Measurements from ENCODE around the gene ZNF17.

ZNF17 gene

GRCh38 chr19:57443121-57443696, 32.2 kb downstream of the ZNF17 start:
- Histone ChIP-seq H3K27me3 (replicated peaks; ENCODE audit: insufficient read depth, low read length) (no peaks in the 10 kb centered on the region), H3F3A (ENCODE audit: insufficient read depth, low read length) (no peaks in the 10 kb centered on the region), H3K9me3 (replicated peaks; ENCODE audit: insufficient read depth, low read length) (no peaks in the 10 kb centered on the region), H3K36me3 (replicated peaks; ENCODE audit: insufficient read depth, low read length) (peaks cover 17% of the 10 kb centered on the region), H3K9ac (ENCODE audit: low read length) (no peak overlapping the region), H3K4me2 (ENCODE audit: low read depth, low read length) (no peak overlapping the region), H3K4me1 (ENCODE audit: low read length) (no peaks in the 10 kb centered on the region), H3K4me3 (ENCODE audit: low read length) (no peak overlapping the region), H2AFZ (ENCODE audit: low read length) (no peak overlapping the region), H4K20me1 (ENCODE audit: insufficient read depth, low read length) (no peaks in the 10 kb centered on the region), H3K79me2 (ENCODE audit: low read length) (peaks cover 28% of the 10 kb centered on the region), H3K9me2 (replicated peaks; ENCODE audit: insufficient read depth, low read length) (no peaks in the 10 kb centered on the region), H3K27ac (ENCODE audit: low read length) (no peak overlapping the region)
- TF ChIP-seq EZH2 (optimal IDR thresholded peaks at IDR 0.05; ENCODE audit: low read depth, low read length) (no peak), CTCF (IDR thresholded peaks at IDR 0.05; ENCODE audit: low read length) (no peak), EZH2phosphoT487 (IDR thresholded peaks at IDR 0.05; ENCODE audit: low read length) (no peak)
- DNase-seq = no peak

GRCh38 chr19:57452307-57452706, 41.3 kb downstream of the ZNF17 start:
- Histone ChIP-seq H3K27me3 (replicated peaks; ENCODE audit: insufficient read depth, low read length) (no peaks in the 10 kb centered on the region), H3K36me3 (replicated peaks; ENCODE audit: insufficient read depth, low read length) (no peaks in the 10 kb centered on the region)

GRCh38 chr19:57465680-57466381, 54.9 kb downstream of the ZNF17 start:
- TF ChIP-seq CTCF (IDR thresholded peaks at IDR 0.05; ENCODE audit: low read length) (peak; percentile 83), EZH2phosphoT487 (IDR thresholded peaks at IDR 0.05; ENCODE audit: low read length) (no peak)
- no peaks in the 10 kb centered on the region for H3K9me2 ChIP-seq (replicated peaks; ENCODE audit: insufficient read depth, low read length)
- no peaks in the 10 kb centered on the region for H3K9me3 ChIP-seq (replicated peaks; ENCODE audit: insufficient read depth, low read length)
- H3K79me2 ChIP-seq (ENCODE audit: low read length) = no peaks in the 10 kb centered on the region
- H3K4me2 ChIP-seq (ENCODE audit: low read depth, low read length) = no peak overlapping the region
- no peak overlapping the region for H3K27ac ChIP-seq (ENCODE audit: low read length)
- no peaks in the 10 kb centered on the region for H3K27me3 ChIP-seq (replicated peaks; ENCODE audit: insufficient read depth, low read length)
- H3F3A ChIP-seq (ENCODE audit: insufficient read depth, low read length) = no peaks in the 10 kb centered on the region
- H3K36me3 ChIP-seq (replicated peaks; ENCODE audit: insufficient read depth, low read length) = no peaks in the 10 kb centered on the region
- H4K20me1 ChIP-seq (ENCODE audit: insufficient read depth, low read length) = no peaks in the 10 kb centered on the region
- H2AFZ ChIP-seq (ENCODE audit: low read length) = no peak overlapping the region
- DNase-seq = peak; percentile 57
- H3K4me1 ChIP-seq (ENCODE audit: low read length) = no peaks in the 10 kb centered on the region
- no peak overlapping the region for H3K4me3 ChIP-seq (ENCODE audit: low read length)
- no peak overlapping the region for H3K9ac ChIP-seq (ENCODE audit: low read length)

More at GRCh38 chr19:57452307-57452706, 41.3 kb downstream of the ZNF17 start:
- Histone ChIP-seq H3K79me2 (ENCODE audit: low read length) (no peaks in the 10 kb centered on the region), H3K9ac (ENCODE audit: low read length) (no peak overlapping the region), H3K4me3 (ENCODE audit: low read length) (no peak overlapping the region), H3F3A (ENCODE audit: insufficient read depth, low read length) (no peaks in the 10 kb centered on the region), H4K20me1 (ENCODE audit: insufficient read depth, low read length) (no peaks in the 10 kb centered on the region), H3K9me2 (replicated peaks; ENCODE audit: insufficient read depth, low read length) (no peaks in the 10 kb centered on the region), H3K9me3 (replicated peaks; ENCODE audit: insufficient read depth, low read length) (no peaks in the 10 kb centered on the region), H3K27ac (ENCODE audit: low read length) (no peak overlapping the region), H2AFZ (ENCODE audit: low read length) (no peak overlapping the region), H3K4me1 (ENCODE audit: low read length) (no peaks in the 10 kb centered on the region), H3K4me2 (ENCODE audit: low read depth, low read length) (no peak overlapping the region)
- TF ChIP-seq EZH2phosphoT487 (IDR thresholded peaks at IDR 0.05; ENCODE audit: low read length) (no peak), EZH2 (optimal IDR thresholded peaks at IDR 0.05; ENCODE audit: low read depth, low read length) (no peak), CTCF (IDR thresholded peaks at IDR 0.05; ENCODE audit: low read length) (no peak)
- DNase-seq = no peak

All from MM.1S (cell line).